ENCODE measurements around the gene IFNK.

IFNK gene

GRCh38 chr9:27539479-27540441, 15.7 kb downstream of the IFNK start:
- DNase-seq (ENCODE audit: low spot score): no peak

GRCh38 chr9:27540502-27540901, 16.4 kb downstream of the IFNK start:
- no peak for DNase-seq (ENCODE audit: low spot score)

- DNase-seq (ENCODE audit: low spot score): no peak
These were observed 17.6 kb downstream of the IFNK start for GRCh38 chr9:27541740-27542139.

GRCh38 chr9:27542508-27542907, 18.4 kb downstream of the IFNK start:
- DNase-seq (ENCODE audit: low spot score): no peak

GRCh38 chr9:27545471-27545870, 21.4 kb downstream of the IFNK start:
- DNase-seq (ENCODE audit: low spot score): no peak

DNA sequence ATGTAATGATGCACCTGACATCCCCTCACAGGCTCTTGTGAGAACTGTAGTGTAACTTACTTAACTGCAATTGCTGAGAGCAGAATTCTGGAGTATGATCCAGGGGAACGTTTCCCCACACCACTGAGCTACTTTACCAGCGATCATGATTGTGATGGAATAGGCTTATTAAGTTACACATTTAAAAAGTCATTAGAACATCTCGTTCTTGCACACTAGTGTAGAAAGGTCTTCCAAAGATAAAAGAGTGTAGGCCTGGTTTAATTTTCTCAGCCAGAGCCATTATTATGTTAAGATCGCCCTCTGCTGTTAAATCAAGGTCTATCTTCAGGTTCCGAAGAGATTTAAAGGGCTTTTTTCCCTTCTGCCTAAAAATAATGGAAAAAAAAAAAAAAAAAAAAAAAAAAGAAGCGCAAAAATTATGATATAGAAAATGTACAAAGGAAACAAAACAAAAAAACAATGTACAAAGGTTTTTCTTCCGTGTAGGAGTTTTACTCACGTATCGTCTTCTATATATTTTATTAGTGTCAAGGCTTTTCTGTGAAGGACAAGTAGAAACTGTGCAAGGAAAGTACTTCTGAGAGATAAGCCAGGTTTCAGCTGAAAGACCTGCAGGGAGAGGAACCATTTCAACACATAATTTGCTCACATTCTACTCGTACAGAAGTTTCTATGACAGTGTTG, 24.1 kb downstream of the IFNK start:
- no peak for DNase-seq (ENCODE audit: low spot score)

DNA sequence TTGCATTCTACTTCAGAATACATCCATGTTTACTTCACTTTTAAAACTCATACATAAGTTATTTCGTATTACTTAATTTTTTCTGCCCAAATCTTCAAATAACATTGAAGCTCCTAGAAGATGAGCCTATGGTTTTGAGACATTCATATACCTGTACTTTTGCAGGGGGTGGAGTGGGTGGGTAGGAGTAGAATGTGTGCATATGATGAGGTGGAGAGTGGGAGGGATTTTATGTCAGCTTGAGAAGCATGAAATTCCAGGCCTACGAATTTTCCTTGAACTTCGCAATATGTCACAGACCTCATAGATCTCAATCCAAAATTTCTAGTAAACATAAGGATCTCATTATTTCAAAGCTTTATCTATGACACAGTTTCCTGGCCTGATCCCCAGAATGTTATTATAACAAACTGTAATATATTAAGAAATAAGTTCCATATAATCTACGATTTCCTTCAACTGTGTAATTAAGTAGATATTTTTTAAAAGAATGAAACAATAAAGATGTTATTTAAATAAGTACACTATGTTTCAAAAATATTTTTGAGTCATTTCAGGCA, 25.2 kb downstream of the IFNK start:
- no peak for DNase-seq (ENCODE audit: low spot score)

DNA sequence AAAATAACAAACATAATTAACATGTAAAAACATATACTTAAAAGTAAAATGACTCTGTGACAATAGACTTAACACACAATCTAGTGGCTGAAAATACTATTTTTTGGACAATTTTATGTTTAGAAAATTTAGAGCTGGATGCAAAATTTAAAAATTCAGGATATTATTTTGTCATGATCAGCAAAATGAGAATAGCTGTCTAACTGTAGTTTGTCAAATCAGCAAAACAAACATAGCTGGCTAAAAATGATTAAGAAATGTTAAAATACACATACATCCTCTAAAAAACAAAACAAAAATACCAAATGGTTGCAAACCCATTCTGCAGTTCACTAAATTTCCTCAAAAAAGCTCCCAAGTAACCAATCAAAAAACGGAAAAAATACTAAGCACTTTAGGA, 30.6 kb downstream of the IFNK start:
- DNase-seq (ENCODE audit: low spot score): no peak

DNA sequence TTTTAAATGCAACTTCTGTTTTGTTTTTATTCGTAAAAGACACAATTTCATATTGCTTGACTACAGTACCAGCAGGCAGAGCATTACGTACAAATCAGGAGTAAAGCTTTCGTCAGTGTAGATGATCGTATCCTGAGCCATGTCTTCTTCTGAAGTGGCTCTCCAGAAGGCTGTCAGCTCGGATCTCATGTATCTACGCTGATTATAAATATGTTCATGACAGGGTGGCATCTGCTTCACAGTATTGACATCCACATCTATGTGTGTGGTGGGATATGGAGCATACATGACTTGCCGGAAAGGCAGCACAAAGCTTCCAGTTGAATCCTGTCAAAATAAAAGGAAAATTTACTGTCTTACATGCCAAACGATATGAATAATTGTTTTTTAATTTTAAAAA, 32.4 kb downstream of the IFNK start:
- no peak for DNase-seq (ENCODE audit: low spot score)

DNA sequence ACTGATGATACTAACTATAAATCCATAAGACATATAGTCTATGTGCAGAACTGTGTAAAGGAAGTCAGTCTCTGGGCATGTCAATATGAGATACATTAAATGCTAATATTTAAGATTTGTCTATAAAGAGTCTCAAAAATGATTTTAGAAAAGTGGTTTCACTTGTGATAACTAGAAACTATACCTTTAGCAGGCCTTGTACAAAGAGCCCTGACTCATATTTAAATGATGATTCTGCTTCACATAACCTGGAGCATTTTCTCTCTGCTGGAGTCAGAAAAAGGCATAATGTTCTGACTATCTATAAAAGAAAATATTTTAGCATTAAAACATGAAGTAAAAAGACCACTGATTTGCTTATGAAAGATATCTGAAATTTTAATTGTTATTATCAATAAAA, 34.2 kb downstream of the IFNK start:
- no peak for DNase-seq (ENCODE audit: low spot score)

- no peak for DNase-seq (ENCODE audit: low spot score)
These were observed 36.4 kb downstream of the IFNK start for GRCh38 chr9:27560457-27560856.

GRCh38 chr9:27561685-27562084, 37.6 kb downstream of the IFNK start:
- DNase-seq (ENCODE audit: low spot score): no peak

DNA sequence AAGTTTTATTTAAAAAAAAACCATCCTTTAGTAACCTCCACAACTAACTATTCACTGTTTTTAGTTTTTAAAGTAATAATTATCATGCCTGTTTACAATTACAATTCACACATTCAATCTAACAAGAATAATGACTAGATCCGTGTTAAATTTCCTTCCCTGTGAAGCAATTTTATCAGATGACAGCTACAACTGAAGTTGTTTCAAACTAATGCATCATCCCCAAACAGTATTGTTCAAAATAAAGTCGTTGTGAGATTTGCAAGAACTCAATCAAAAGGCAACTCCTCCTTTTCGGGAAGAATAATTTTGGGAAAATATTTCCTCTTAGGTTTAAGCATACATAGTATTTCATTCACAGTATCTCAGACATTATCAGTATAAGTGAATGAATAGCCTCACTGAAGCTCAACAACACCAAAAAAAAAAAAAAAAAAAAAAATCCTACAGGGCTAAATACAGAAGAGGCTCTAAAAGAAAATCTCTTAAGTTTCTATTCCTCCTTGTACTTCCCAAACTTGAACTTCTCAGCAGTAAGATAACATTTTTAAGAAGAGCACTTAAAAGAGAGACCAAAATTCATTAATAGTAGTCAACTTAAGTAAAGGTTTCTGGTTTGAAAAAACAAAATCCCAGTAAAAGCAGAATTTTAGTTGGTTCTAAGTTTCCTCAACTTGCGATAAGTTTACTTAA, 39.8 kb downstream of the IFNK start:
- DNase-seq (ENCODE audit: low spot score): no peak

DNA sequence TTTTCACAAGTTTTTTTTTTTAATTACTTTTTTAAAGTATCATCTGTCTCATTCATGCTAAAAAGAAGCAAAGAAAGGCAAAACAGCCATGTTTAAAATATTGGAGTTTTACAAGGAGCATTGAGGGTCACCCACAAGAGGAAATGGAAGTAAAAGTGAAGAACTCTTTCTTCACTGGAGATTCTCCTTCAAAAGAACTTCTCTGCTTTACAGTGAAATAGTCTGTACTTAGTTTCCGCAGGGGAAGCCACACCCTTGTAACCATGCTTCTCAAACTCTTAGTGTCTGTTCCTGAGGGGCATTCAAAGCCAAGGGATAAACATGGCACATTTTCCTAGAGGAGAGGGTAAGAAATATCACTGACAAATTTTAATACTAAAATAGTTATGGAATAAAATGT, 40.6 kb downstream of the IFNK start:
- DNase-seq (ENCODE audit: low spot score): no peak

DNA sequence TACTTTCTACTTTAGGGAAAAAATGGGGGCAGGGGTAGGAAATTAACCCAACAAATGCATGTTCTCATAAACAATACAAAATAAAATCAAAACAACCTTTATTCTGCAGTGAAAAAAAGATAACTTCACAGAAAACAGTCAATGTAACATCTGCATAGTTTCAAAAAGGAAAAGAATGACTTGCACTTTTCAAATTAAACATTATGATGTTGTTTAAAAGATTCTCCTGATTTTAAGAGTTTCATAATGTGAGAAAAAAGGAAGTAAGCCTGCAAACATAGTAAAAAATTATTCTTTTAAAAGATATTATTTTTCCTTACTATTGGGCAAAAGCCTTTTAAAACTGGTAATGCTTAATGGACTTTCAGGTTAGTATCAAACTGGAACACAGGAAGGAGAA, 41.6 kb downstream of the IFNK start:
- DNase-seq (ENCODE audit: low spot score): no peak

DNA sequence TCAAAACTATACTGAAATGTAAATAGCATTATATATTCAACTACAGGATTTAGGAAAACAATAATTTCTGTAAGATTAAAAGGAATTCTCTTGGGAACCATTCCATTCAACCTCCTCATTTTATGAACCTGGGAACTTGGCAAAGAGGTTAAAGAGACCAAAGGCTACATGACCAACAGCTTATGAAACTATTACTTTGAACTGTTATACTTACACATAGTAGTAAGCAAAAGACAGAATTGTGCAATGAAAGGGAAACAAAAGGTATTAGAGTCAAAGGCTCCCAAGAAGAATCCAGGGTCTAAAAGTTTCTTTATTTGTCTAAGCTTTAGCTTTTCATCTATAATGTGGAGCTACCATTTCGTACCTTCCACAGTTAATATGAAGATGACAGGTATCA, 42.0 kb downstream of the IFNK start:
- DNase-seq (ENCODE audit: low spot score): no peak

DNA sequence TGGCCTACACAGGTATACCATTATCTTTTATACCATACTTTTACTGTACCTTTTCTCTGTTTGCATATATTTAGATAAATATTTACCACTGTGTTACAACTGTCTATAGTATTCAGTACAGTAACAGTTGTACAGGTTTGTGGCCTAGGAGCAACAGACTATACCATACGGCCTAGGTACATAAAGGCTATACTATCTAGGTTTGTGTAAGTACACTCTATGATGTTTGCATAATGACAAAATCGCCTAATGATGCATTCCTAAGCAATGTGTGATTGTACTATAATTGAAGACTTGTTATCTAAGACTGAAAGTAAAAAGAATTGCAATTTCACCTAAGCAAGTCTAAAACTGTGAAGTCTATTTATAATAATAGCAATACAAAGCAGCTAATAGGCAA, 45.3 kb downstream of the IFNK start:
- no peak for DNase-seq (ENCODE audit: low spot score)

- no peak for DNase-seq (ENCODE audit: low spot score)
These were observed 46.9 kb downstream of the IFNK start for GRCh38 chr9:27571011-27571410.

DNA sequence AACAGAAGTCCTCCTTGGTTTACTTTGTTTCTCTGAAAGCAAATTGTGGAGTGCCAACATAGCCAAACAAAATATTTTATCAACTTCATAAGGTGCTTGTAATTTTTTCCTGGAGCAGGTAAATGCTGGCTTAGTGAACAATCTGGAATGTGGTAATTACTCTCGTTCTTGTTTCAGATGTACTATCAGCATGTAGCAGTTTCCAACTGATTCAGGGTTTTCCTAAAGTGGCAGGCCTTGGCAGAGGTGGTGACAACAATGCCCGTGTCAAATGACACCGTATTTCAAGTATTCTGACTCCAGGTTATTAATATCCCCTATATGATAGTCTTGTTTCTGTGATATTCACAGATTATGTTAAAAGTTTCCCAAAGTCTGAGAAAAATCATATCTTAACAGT, 48.0 kb downstream of the IFNK start:
- no peak for DNase-seq (ENCODE audit: low spot score)

DNA sequence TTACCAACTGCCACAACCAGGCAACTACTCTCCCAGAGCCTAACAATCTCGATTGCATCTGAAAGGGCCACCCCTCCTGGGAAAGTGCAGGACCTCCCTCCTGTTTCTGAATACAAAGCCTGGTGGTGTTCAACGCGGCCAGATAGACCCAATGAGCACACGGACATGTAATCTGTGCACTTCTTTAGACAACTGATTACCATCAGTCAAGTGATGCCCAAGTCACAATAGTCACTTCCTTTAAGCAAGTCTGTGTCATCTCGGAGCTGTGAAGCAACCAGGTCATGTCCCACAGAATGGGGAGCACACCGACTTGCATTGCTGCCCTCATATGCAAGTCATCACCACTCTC, 48.5 kb downstream of the IFNK start:
- no peak for DNase-seq (ENCODE audit: low spot score)

DNA sequence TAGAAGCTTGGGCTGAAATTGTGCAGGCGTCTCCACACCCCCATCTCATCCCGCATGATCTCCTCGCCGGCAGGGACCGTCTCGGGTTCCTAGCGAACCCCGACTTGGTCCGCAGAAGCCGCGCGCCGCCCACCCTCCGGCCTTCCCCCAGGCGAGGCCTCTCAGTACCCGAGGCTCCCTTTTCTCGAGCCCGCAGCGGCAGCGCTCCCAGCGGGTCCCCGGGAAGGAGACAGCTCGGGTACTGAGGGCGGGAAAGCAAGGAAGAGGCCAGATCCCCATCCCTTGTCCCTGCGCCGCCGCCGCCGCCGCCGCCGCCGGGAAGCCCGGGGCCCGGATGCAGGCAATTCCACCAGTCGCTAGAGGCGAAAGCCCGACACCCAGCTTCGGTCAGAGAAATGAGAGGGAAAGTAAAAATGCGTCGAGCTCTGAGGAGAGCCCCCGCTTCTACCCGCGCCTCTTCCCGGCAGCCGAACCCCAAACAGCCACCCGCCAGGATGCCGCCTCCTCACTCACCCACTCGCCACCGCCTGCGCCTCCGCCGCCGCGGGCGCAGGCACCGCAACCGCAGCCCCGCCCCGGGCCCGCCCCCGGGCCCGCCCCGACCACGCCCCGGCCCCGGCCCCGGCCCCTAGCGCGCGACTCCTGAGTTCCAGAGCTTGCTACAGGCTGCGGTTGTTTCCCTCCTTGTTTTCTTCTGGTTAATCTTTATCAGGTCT, 49.0 kb downstream of the IFNK start, which contains the start of gene C9orf72:
Gene C9orf72, minus strand, starts transcription at position 564 of the 716 bp plus-strand sequence. CDS start 6,361 bp downstream, outside the sequence.
- DNase-seq (ENCODE audit: low spot score): peak; percentile 92

Measured in left forelimb (tissue), 1 donor.